Cerebellar cortex (tissue), 1 donor: ENCODE measurements around the gene SLC10A6.
A peak's percentile ranks its signal among the peaks of the same experiment; 100 is the strongest.

Experiments used
- DNase-seq: peaks from one replicate; pipeline ENCODE4 v3.0.0-alpha.2; 2015; ENCODE audit warnings: low spot score

SLC10A6 gene

DNA sequence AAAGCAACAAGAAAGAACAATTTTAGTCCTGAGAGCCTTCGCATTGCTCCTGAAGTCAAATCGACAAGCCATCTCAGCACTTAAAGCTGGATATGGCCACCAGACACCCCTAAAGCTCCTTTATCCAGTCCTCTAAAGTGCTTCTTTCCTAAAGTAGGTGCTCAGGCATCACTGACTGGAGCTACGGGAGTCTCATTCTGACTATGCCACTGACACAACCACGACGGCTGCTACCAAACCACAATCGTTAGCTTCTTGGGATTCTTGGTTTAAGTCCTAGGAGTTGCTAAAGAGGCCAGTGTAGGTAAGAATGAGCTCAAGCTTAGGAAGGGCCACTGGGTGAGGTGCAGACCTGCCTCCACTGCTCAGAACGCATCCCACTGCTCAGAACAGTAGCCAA, 1.0 kb downstream of the SLC10A6 start:
- no peak for DNase-seq

GRCh38 chr4:86847571-86847970, 1.6 kb downstream of the SLC10A6 start:
- no peak for DNase-seq

GRCh38 chr4:86846921-86847320, 2.3 kb downstream of the SLC10A6 start:
- DNase-seq = no peak

GRCh38 chr4:86845593-86845992, 3.6 kb downstream of the SLC10A6 start:
- DNase-seq = no peak

- no peak for DNase-seq
These were observed 7.9 kb downstream of the SLC10A6 start for GRCh38 chr4:86841309-86841708.

- no peak for DNase-seq
These were observed 8.3 kb downstream of the SLC10A6 start for GRCh38 chr4:86840858-86841257.

- no peak for DNase-seq
These were observed 11.3 kb downstream of the SLC10A6 start for GRCh38 chr4:86837691-86838503.

DNA sequence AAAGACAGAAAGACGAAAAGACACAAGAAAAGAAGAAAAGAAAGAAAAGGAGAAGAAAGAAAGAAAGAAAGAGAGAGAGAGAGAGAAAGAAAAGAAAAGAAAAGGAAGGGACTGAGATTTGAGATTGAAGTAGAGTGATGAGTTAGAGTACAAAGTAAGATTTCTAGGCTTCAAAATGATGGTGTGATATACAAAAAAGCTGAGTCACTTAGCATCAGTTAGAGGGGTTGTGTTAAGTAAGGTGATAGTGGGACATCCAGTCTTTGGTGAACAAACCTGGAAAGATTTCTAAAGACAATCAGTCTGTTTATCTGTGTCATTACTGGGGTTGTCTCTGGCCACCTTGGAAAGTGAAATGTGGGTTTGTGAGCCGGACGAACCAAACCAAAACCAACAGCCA, 13.5 kb downstream of the SLC10A6 start:
- DNase-seq = no peak

GRCh38 chr4:86834901-86835300, 14.3 kb downstream of the SLC10A6 start:
- DNase-seq = no peak

- no peak for DNase-seq
These were observed 15.6 kb downstream of the SLC10A6 start for GRCh38 chr4:86833615-86834014.

GRCh38 chr4:86831262-86832130, 17.7 kb downstream of the SLC10A6 start:
- no peak for DNase-seq

DNA sequence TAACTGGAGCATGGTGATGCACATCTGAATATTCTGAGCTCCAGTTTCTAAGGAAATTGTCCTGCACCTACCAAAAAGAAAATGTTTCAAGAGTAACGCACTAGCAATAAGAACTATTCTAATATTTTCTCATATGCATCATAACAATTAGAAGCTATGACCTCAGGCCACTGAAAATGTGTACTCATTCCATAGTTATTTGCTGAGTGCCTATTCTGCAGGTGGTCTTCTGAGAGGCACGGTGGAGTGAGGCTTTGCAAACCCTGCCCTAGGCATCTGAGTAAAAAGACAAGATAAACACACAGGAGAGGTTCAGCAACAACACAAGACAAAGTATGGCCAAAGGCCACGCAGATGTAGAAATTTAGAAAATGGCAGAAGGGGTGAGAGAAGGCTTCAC, 23.7 kb downstream of the SLC10A6 start:
- DNase-seq = no peak

DNA sequence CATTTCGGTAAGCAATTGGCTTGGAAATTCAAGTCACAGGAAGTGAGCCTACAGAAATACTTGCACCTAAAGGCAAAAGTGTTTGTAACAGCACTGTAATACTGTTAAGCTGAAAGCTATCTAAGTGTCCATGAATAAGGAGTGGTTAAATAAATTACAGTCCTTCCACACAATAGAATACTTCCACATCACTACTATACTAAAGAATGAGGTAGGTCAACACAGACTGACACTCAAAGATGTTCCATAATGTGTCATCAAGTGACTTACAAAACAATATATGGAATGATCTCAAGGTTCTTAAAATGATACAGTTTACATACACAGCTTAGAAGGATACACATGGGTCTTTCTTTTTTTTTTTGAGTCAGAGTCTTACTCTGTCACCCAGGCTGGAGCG, 27.0 kb downstream of the SLC10A6 start:
- DNase-seq = no peak

- no peak for DNase-seq
These were observed 28.0 kb downstream of the SLC10A6 start for GRCh38 chr4:86821151-86821550.

DNA sequence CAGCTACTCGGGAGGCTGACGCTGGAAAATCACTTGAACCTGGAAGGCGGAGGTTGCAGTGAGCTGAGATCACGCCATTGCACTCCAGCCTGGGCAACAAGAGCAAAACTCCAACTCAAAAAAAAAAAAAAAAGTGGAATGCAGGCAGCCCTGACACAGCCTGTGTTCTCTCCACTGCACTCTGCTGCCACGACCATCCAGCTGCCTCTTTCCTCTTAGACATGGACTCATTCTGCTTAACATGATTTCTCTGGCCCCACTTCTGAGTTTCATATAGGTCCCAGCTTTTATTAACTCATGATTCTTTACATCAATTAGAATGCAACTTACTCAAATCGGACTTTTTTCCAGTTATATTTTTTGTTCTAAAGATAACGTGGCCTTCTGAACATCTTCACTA, 29.6 kb downstream of the SLC10A6 start:
- DNase-seq = no peak

GRCh38 chr4:86818841-86819240, 30.3 kb downstream of the SLC10A6 start:
- no peak for DNase-seq

GRCh38 chr4:86818211-86818610, 31.0 kb downstream of the SLC10A6 start:
- no peak for DNase-seq

DNA sequence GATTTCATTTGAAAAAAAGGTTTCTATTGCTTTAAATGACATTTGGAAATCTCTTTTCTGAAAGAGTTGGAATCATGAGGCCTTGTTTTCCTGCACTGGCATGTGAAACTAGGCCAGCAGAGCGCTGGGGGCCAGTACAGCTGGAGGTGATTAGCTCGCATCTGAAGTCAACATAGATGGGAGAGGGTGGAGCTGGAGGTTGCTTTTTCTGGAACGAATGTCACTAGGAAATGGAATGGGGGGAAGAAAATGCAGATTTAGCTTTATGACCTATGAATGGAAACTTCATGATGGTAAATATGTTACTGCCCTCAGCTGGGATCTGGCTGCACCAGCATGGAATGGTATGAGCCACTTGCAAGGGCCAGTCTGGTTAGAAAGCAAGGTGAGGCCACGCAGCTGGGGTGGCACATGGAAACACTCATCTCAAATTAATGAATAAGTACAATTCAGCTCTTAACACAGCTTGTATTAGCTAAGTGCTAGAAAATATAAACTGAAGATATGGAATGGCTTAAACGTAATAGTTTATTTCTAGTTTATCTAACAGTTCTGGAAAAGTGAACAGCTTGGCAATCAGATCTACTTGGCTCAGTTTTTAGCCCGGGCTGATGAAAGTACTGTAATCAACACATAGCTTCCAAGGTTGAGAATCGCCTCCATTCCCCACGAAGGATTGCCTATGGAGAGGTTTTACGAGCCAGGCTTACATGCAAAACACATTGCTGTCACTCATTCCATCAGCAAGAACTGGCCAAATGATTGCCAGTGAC, 32.5 kb downstream of the SLC10A6 start:
- no peak for DNase-seq

DNA sequence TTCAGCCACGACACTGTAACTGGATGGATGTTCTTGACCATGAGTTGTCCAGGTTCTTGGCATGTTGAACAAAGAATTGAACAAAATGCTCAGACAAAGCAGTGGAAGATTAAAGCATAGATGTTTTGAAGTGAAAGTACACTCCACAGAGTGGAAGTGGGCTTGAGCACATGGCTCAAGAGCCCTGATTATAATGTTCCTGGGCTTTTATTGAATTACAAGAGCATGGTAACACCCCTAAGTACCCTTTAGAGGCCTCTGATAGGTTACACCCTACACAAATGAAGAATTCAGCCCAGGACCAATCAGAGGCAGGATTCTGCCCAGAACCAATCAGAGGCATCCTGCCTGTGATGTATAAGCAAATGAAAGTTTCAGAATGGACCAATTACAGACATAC, 33.5 kb downstream of the SLC10A6 start:
- no peak for DNase-seq

GRCh38 chr4:86810847-86811246, 38.3 kb downstream of the SLC10A6 start:
- DNase-seq = no peak

- no peak for DNase-seq
These were observed 39.4 kb downstream of the SLC10A6 start for GRCh38 chr4:86809809-86810208.

DNA sequence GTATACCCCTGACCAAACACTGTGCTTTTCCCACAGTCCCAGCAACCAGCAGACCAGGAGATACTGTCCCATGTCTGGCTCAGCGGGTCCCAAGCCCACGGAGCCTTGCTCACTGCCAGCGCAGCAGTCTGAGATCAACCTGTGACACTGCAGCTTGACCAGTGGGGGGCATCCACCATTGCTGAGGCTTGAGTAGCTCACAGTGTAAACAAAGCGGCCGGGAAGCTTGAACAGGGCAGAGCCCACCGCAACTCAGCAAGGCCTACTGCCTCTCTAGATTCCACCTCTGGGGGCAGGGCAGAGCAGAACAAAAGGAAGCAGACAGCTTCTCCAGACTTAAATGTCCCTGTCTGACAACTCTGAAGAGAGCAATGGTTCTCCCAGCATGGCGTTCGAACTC, 58.1 kb downstream of the SLC10A6 start:
- peak; percentile 59 for DNase-seq

GRCh38 chr4:86788826-86789225, 60.4 kb downstream of the SLC10A6 start:
- no peak for DNase-seq
